HTR-8/SVneo (cell line): ENCODE data around the gene USP4.
A peak's percentile ranks its signal among the peaks of the same experiment; 100 is the strongest.

ENCODE experiments used
- DNase-seq: peaks from one replicate; pipeline ENCODE4 v3.0.0; 2011; ENCODE audit warnings: low spot score, mixed read lengths; ENCODE audit not compliant: insufficient read length
- FAIRE-seq: peaks from 2 replicates; lab custom pipeline; 2011; peaks lifted over from hg19 to GRCh38; lab: Jason Lieb, UNC

Gene USP4

DNA sequence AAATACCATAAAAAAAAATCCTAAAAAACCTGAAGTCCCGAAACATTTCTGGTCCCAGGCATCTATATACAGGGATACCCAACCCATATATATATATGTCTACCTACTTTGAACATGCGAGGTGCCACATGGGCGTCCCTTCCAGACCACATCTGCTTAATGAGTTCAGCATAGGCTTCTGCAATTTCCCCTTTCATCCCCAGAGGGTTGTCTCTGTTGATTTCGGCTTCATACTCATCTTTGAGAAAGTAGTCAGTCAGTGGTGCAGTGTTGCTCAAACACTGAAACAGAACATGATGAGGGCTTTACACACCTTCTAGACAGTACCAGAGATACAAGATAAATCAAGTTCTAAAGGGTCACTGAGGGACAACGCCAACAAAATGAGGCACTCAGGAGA lies 34.2 kb downstream of the USP4 start:
- FAIRE-seq: no peak

DNA sequence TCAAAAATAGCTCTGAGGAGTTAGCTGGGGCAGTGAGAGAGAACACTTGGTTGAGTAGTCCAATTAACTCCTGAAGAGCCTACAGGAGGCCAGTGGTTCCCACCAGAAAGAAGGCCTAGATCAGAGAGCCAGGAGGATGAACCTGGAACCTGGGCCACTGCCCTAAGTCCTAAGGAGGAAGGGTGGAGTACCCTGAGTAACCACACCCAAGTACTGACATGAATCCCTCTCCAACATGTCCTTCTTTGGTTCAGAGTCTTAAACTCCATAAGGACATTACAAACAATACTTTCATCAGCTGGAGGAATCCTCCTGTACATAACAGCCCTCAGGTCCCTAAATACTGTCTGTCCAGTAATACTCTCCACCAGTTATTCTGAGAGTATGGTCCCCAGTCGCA lies 37.2 kb downstream of the USP4 start:
- FAIRE-seq: no peak
- no peak for DNase-seq

More for the DNA sequence above, 34.2 kb downstream of the USP4 start:
- no peak for DNase-seq

DNA sequence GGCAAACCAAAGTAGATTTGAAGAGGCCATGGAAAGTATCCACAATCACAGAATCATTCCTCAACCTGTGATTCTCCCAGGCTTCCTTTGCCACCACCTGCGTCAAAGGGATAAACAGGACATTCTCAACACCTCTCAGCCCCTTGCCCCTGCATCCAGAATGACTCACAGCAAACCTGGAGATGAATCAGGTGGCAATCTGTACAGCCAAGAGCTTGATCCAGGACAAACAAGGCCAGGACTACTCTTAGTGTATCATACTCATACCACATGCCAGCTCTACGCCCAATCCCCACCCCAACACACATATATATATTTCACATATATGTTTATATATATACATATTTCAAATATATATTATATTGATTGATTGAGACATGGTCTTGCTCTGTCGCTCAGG lies 39.3 kb downstream of the USP4 start:
- no peak for FAIRE-seq
- DNase-seq: no peak

DNA sequence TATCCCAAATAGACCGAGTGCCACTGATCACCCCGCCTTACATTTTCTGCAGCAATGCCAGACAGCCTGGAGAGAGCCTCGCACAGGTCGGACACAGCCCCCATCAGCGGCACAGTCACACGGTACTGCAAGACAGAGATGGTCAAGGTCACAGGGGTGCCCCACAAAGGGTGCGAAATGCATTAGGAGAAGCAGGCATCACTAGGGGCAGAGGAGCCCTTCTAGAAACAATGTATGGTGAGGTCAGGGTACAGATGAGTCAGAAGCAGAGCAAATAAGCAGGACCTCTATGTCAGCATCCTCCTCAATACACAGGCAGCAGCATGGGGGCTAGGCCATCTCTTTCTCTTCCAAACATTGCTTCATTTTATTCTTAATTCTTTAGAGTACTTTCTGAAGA lies 41.3 kb downstream of the USP4 start:
- FAIRE-seq (no peak), DNase-seq (no peak)

DNA sequence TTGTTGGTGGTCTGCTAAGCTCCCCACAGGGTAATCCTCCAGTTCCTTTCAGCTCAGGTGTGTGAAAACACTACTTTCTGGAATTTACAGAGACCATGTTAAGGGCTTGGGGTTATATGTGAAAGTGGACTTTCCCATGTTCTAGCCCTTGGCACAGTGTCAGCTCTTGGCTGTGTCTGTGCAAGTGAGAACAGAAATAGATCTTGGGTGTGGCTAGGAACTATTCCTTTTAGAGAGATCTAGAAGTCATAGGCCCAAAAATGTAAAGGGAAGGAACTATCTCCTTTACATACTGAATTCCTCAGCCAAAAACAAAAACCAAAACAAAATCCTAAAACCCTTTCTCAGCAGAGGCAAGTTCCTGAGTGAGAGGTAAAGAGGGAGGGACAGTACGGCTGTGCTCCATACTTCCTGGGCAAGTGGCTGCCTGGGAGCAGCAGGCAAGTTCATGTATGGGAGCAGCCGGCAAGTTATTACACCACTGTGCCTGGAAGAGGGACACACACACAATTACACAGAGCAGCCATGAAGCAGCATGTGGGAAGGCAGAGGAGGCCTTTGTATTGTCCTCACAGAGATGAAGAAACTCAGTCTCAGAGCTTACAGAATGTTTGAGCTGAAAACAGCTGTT lies 43.0 kb downstream of the USP4 start:
- DNase-seq (no peak), FAIRE-seq (no peak)

DNA sequence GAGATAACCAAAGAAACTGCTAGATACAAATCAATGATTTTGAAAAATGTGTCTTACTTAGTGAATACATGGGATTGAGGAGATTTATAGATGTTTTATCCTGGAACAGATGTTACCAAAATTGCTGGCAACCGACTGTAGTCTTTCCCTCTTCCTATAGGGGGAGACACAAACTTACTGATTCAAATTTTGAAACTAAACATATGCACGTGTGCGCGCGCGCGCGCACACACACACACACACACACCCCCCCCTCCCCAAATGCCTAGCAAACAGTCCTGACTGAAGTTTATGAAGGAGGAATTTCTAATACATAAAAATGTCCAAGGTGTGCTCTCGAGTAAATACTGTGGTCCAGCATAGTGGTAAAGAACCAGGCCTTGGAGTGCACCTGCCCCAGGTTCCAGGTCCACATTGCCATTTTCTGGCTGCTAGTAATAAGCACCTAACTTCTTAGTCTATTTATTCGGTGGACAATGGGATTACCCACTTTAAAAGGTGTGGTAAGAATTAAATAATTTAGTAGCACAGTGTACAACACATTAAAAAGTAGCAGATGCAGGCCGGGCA lies 44.3 kb downstream of the USP4 start:
- FAIRE-seq: no peak
- peak; percentile 37 for DNase-seq

DNA sequence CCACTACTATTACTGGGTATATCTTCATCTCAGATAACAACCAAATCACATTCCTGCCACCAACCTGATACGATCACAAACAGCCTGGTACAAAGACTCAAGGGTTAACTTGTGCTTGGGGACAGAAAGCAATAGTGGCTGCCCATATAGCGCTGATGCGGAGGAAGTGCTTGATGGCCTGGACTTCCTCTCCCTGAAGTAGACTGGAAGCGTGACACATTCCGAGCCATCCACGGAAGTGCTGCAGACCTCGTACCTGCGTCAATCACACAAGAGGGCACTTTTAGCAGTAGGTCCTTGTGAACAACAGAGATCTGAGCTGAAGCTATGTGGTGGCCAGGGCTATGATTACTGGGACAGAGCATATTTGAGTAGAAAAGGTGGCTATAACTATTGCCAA lies 45.5 kb downstream of the USP4 start:
- FAIRE-seq: no peak
- DNase-seq: no peak

DNA sequence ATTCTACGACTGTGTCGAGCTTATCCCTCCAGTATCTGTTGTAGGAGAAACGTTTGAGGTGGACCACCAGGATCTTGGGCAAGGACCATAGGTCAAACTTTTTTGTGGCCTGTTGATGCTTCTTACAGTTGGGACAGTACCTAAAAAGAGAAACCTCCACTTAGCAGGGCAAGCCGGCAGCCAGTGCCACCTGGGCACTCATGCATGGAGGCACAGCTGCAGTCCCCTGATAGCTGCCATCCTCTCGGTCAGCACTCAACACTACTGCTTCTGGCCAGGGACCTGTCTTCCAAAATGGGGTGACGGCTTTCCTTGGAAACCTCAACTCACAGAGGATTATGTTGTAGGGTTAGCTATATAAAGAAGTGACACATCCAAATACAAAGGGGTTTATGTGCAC lies 55.9 kb downstream of the USP4 start:
- no peak for DNase-seq
- FAIRE-seq: no peak

DNA sequence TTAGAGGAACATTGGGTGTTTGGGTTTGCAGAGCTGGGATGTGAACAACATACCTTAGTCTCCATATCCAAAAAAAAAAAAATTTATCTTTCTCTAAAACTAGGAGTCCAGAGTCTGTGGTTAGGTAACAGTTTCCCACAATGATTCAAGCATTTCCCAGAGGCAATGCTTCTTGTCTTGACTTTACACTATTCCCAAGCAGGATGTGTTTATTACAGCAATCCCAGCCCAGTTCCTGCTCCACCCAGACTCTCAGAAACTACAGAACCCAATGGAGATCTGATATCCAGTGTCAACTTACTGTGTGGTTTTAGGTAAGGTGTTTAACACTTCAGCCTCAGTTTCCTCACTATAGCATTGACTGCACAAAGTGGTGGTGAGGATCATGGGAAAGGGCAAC lies 60.5 kb downstream of the USP4 start:
- FAIRE-seq (no peak), DNase-seq (no peak)

DNA sequence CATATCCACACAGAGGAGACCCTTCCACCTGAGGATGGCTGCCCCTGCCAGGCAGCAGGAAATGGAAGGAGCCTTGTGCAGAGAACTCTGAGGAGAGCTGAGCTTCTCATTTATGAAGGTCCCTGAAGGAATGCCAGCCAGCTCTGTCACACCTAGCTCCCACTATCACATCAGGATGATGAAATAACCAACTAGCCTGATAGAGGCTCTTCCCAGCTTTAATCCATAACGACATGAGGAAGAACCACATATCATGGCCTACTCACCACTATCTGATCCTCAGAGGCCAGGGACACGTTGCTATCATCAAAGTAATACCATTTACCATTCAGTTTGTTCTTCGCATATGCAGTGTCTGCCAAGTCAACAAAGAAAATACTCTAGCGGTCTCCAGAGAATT lies 61.3 kb downstream of the USP4 start:
- DNase-seq (no peak), FAIRE-seq (peak; percentile 20)

DNA sequence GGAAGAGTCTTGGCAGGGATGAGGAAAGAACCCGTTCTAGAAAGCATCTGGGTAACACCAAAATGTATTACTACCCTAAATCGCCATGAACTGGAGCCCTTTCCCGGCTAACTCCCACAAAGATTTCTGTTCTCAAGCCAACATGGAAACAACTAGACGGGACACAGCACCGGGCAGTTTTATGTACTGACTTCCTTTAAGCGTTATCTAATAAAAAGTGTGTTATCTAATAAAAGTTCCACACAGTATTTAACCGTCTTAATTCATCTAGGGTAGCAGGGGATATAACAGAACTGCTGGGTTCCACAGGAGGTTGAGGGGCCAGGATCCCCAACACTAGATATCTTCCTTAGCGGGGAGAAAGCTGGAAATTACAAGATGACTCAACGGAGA lies 62.5 kb downstream of the USP4 start:
- FAIRE-seq (no peak), DNase-seq (no peak)

DNA sequence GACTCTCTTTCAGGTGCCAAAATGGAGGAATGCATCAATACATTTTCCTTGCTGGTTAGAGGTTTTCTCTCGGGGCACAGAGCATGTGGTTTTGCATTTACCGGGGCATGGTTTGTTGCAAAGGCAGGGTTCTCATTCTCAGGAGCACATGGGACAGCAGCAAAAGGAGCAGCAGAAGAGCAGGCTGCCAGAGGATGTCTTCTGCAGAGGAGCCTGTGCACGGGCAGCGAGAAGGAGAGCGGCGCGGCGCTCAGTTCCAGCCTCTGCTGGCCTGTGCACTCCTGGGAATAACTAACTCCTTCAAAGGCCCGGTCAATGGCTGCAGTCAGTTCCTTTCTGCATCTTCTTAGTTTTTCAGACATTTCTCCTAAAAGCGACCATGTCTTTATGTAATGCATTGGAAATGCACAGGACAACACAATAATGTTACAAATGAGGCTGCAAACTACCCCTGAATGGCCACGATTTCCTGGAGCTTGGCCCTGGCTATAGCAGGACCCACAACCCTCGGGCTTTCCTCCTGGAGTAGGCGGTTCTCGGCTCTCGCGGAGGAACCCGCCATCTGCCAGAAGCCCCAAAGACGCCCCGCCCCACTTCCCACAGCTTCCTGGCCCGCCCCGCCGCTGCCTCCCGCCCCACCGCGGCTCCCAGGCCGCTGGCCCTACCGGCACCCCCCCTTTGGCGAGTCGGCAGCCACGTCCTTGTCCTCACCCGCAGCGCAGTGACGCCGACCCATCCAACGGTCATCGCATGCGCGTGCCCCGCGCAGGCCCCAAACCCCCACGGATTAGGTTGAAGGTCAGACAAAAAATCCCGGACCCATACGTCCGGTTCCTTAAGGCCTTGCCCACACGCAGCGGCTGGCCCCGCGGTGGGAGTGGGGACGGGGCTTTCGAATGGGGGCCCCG lies 63.1 kb downstream of the USP4 start, which contains the start of gene C3orf62:
C3orf62 (minus strand) TSS at position 758 of the 908 bp plus-strand sequence; CDS start at position 398, 360 bp downstream.
- DNase-seq (peak; percentile 37), FAIRE-seq (no peak)

DNA sequence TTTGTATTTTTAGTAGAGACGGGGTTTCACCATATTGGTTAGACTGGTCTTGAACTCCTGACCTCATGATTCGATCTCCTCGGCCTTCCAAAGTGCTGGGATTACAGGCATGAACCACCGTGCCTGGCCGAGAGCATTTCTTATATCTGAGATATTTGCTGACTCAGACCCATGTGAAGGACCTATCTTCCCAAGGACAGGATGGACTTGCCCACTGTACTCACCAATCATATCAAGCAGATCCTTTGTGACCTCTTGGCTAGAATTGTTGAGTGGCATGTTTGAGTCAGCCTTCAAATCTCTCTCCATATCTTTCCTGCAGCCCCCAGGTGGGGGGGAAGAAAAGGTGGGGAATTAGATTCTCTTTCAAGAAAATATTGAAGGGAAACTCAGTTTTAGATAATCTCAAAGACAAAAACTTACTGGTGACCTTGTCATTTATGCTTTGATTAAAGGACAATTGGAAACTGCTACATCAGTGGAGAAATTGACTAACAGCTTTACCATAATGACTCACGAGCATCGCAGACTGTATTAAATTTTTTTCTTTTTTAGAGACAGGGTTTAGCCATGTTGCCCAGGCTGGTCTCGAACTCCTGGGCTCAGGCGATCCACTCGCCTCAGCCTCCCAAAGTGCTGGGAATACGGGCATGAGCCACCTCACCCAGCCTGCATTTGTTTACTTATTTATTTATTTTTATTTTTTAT lies 65.9 kb downstream of the USP4 start:
- no peak for DNase-seq
- FAIRE-seq: no peak

DNA sequence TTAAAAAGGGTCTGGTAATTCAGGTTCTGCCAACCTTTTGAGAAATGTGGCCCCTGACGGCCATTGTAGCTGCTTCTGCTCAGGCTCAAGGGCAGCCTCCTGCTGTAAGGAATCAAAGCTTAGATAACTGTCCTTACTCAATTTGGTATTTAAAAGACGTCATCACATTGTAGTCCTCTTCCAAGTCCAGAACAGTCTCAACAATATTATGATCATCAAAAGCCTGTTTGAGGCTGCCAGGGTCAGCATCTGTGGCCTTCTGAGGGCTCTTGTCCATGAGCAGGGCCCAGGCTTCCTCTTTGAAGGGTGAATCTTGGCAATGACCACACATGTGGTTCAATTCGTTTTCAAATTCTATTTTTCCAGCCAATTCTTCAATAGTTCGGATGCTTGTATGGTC lies 68.8 kb downstream of the USP4 start:
- DNase-seq (no peak), FAIRE-seq (no peak)

DNA sequence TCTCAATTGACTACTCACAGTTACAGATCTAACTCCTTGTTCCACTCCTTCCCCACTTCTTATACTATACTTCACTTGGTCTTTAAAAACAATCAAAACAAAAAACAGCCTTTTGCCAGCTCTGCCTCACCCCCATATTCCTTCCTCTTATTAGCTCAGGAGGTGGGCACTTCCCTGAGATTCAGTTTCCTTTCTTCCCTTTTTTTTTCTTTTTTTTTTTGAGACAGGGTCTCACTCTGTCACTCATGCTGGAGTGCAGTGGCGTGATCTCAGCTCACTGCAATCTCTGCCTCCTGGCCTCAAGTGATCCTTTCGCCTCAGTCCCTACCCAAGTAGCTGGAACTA lies 69.7 kb downstream of the USP4 start:
- no peak for FAIRE-seq

DNA sequence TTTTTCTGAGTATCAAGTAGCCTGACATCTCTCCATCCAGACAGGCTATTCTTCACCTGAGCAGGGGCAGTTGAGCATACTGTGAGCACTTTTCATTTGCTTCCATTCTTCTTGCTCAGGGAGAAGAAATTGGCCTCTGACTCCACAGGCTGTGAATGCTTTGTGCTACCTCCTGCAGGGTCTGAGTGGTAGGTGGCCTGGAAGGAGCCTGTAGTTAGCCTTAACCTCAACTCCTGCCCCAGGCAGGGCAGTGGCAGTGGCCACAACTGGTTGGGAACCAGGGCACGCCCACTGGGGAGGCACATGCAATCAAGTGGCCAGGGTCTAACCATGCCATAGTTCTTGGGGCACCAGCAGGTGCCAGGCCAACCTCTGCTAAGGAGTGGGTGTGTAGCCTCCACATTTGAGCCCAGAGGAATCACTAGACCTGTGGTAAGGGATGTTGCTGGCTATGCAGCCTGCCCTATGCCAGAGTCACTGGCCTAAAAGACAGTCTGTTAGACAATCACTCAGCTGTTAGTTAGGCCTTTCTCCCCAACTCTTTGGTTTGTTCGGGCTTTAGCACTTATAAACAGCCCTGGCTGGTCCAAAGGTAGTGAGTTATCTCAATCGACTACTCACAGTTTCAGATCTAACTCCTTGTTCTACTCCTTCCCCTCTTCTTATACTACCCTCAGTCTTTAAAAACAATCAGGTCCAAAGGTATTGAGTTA lies 70.3 kb downstream of the USP4 start:
- peak; percentile 16 for FAIRE-seq
- DNase-seq: no peak

More for the DNA sequence above, 69.7 kb downstream of the USP4 start:
- DNase-seq: no peak

DNA sequence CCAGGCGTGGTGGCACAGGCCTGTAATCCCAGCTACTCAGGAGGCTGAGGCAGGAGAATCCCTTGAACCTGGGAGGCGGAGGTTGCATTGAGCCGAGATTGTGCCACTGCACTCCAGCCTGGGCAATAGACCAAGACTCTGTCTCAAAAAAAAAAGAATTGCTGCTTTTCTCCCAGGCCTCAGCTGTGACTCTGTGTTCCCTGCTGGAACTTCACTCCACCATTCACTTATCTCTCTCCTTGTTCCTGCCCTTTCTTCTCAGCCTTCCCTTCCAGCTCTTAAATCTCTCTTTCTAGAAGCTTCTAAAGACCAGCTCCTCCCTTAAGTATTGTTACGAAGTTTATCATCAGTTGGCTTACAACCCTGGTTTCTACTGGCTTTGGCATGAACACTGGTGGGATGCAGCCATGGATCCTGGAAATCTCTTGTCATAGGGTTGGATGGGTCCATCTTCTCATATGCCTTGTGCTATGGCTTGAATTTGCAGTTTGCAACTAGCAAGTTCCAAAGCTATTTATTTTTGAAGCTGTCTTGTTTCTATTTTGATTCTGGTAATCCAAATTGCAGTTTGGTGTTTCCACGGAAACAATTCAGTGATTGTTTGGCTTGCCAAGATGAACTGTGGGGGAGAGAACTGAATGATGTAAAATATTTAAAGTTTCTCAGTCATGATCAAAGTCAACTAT lies 73.3 kb downstream of the USP4 start:
- DNase-seq: no peak
- FAIRE-seq: no peak

DNA sequence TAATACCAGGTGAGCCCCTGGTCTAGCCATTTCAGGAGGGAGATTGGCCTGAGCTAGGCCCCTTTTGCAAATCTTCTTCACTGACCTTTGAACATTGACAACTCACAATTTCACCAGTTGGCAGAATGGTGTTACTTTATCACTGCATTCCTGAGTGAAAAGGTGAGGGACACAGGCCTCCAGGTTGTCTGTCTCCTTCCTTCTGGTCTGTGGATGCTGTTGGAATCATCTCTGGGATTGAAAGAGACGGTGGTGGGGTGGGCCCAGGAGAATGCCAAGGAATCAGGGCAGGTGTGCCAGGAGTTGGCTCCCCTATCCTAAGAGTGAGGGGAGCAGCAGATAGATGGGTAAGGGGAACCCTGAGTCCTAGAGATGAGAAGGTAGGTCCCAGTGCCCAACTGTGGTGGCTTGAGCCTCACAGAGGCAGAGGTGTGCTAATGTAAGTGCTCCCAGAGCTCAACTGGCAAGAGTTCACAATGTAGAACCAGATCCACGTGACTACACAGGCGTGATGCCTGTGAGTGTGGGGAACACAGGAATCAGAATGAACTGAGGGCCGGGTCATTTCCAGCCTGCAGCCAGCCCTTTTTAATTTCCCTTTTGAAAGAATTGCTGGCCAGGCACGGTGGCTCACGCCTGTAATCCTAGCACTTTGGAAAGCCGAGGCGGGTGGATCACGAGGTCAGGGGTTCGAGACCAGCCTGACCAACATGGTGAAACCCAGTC lies 74.0 kb downstream of the USP4 start:
- DNase-seq: no peak
- no peak for FAIRE-seq
